Activated B cell treated with CpG ODN at 0.5 μM for 24 hours (primary cell): Measurements from ENCODE around the gene MPG. TPM values are rescaled to one million over a fixed set of nuclear protein-coding genes. Genes with fewer than 3 reads are reported as not detected.

Experiments used
- ATAC-seq: fragments of 200-7000 bp; cut with Tn5 transposase; one replicate; pipeline ENCODE4 v1.10.0; 2021; ENCODE audit warnings: low read depth, mild to moderate bottlenecking, moderate library complexity
- CTCF ChIA-PET: fragments of 350-600 bp; sonication (Branson Sonifier 250); formaldehyde crosslinking; loops from one replicate; lab custom pipeline; 2021; ENCODE audit warnings: antibody characterized with exemption; lab: Charles Lee
- POLR2A ChIA-PET: fragments of 350-600 bp; sonication (Branson Sonifier 250); formaldehyde crosslinking; loops from one replicate; lab custom pipeline; 2021; ENCODE audit warnings: antibody characterized with exemption; lab: Charles Lee
- DNase-seq: peaks from one replicate; pipeline ENCODE4 v3.0.0; 2022
- H3K27ac Mint-ChIP-seq: one replicate; pipeline ENCODE4 v1.8.0; 2020; ENCODE audit warnings: mixed read lengths
- H3K27me3 Mint-ChIP-seq: one replicate; pipeline ENCODE4 v1.8.0; 2021; ENCODE audit warnings: mixed read lengths
- H3K36me3 Mint-ChIP-seq: one replicate; pipeline ENCODE4 v1.8.0; 2021; ENCODE audit warnings: low read depth, mixed read lengths
- H3K4me1 Mint-ChIP-seq: one replicate; pipeline ENCODE4 v1.8.0; 2021; ENCODE audit warnings: mixed read lengths
- H3K4me3 Mint-ChIP-seq: one replicate; pipeline ENCODE4 v1.8.0; 2020; ENCODE audit warnings: mild to moderate bottlenecking, mixed read lengths
- H3K9me3 Mint-ChIP-seq: one replicate; pipeline ENCODE4 v1.8.0; 2020; ENCODE audit warnings: mixed read lengths
- CTCF ChIP-seq: fragments of 200-600 bp; IDR thresholded peaks from one replicate; pipeline ENCODE4 v1.8.0; 2022; ENCODE audit warnings: antibody characterized with exemption, mild to moderate bottlenecking
- intact Hi-C: fragments of 100-400 bp; cut with micrococcal nuclease; formaldehyde crosslinking; loops from one replicate; pipeline ENCODE4 v1.15.1; 2024
- total RNA-seq: library from RNA; stranded (reverse); gene quantifications from 2 replicates; pipeline ENCODE4 v1.2.3, GENCODE V29; 2022

MPG gene
- total RNA-seq, 1 donor from 2014 or later = 51.7 TPM

GRCh38 chr16:84718-85406 is 6.8 kb downstream of the MPG start:
- DNase-seq (peak; percentile 63), ATAC-seq (peak; percentile 84)
- ChIA-PET CTCF (interaction anchor here (0.6 to 3.7 kb wide), 6 partner anchors 9 to 22 kb away, joined by 3 to 22 read pairs (median 4); partner anchors contain the start of gene RHBDF1), POLR2A (interaction anchor here (0.6 to 1.3 kb wide), 6 partner anchors 12 to 47 kb away, joined by 3 to 6 read pairs (median 4); partner anchors contain the start of genes POLR3K and SNRNP25)
- no peaks in the 10 kb centered on the region for H3K9me3 Mint-ChIP-seq
- H3K27me3 Mint-ChIP-seq = no peaks in the 10 kb centered on the region
- peaks cover 51% of the 10 kb centered on the region for H3K36me3 Mint-ChIP-seq
- no peak for TF ChIP-seq CTCF
- H3K4me1 Mint-ChIP-seq = peaks cover 36% of the 10 kb centered on the region
- intact Hi-C loops = loop anchor here (1.0 kb wide), 2 partner anchors 12 to 20 kb away; no protein-coding TSS in a partner anchor
- H3K4me3 Mint-ChIP-seq = peak overlapping the region; percentile 58
- H3K27ac Mint-ChIP-seq = peak overlapping the region; percentile 91

GRCh38 chr16:85407-85782 is 7.4 kb downstream of the MPG start:
- no peaks in the 10 kb centered on the region for H3K27me3 Mint-ChIP-seq
- H3K36me3 Mint-ChIP-seq = peaks cover 51% of the 10 kb centered on the region
- ChIA-PET CTCF (interaction anchor here (0.6 to 3.7 kb wide), 6 partner anchors 9 to 22 kb away, joined by 3 to 22 read pairs (median 4); partner anchors contain the start of gene RHBDF1), POLR2A (interaction anchor here (0.6 to 1.3 kb wide), 5 partner anchors 12 to 32 kb away, joined by 3 to 6 read pairs (median 5); partner anchors contain the start of genes POLR3K and SNRNP25)
- DNase-seq = no peak
- TF ChIP-seq CTCF = no peak
- intact Hi-C loops = no loop called here
- ATAC-seq = no peak
- H3K9me3 Mint-ChIP-seq = no peaks in the 10 kb centered on the region
- H3K4me1 Mint-ChIP-seq = peaks cover 36% of the 10 kb centered on the region
- H3K27ac Mint-ChIP-seq = peak overlapping the region; percentile 91
- no peak overlapping the region for H3K4me3 Mint-ChIP-seq

- peak overlapping the region; percentile 56 for H3K27ac Mint-ChIP-seq
- H3K9me3 Mint-ChIP-seq = no peaks in the 10 kb centered on the region
- no peak for TF ChIP-seq CTCF
- ChIA-PET CTCF (interaction anchor here (1.1 to 3.7 kb wide), 3 partner anchors 8 to 20 kb away, joined by 4 to 22 read pairs (median 15); no protein-coding TSS in a partner anchor), POLR2A (interaction anchor here (0.5 to 1.1 kb wide), 2 partner anchors 20 to 52 kb away, joined by 3 to 4 read pairs; no protein-coding TSS in a partner anchor)
- ATAC-seq (no peak), DNase-seq (no peak)
- H3K36me3 Mint-ChIP-seq = peaks cover 53% of the 10 kb centered on the region
- H3K27me3 Mint-ChIP-seq = no peaks in the 10 kb centered on the region
- intact Hi-C loops = no loop called here
- peaks cover 34% of the 10 kb centered on the region for H3K4me1 Mint-ChIP-seq
- no peak overlapping the region for H3K4me3 Mint-ChIP-seq
Observed at GRCh38 chr16:85865-86264, 7.8 kb downstream of the MPG start.

- Mint-ChIP-seq H3K9me3 (no peaks in the 10 kb centered on the region), H3K27ac (no peak overlapping the region), H3K36me3 (peaks cover 50% of the 10 kb centered on the region), H3K4me1 (peaks cover 31% of the 10 kb centered on the region), H3K27me3 (no peaks in the 10 kb centered on the region), H3K4me3 (no peak overlapping the region)
- ATAC-seq = no peak
- CTCF ChIA-PET = interaction anchor here (1.1 to 3.7 kb wide), 3 partner anchors 8 to 21 kb away, joined by 4 to 22 read pairs (median 15); no protein-coding TSS in a partner anchor
- no peak for DNase-seq
- POLR2A ChIA-PET = interaction anchor here (0.5 kb wide), 1 partner anchor 51 kb away, joined by 3 read pairs; no protein-coding TSS in a partner anchor
- intact Hi-C loops = no loop called here
- no peak for TF ChIP-seq CTCF
Observed at GRCh38 chr16:86483-86952, 8.5 kb downstream of the MPG start.

GRCh38 chr16:88613-89012 is 10.6 kb downstream of the MPG start:
- CTCF ChIA-PET = interaction anchor here (1.1 kb wide), 1 partner anchor 9 kb away, joined by 3 read pairs; no protein-coding TSS in a partner anchor
- DNase-seq = no peak
- H3K4me3 Mint-ChIP-seq = no peak overlapping the region
- ATAC-seq = no peak
- H3K27me3 Mint-ChIP-seq = no peaks in the 10 kb centered on the region
- peaks cover 23% of the 10 kb centered on the region for H3K4me1 Mint-ChIP-seq
- POLR2A ChIA-PET = interaction anchor here (0.8 to 1.6 kb wide), 3 partner anchors 9 to 13 kb away, joined by 3 to 5 read pairs (median 3); no protein-coding TSS in a partner anchor
- no peak for TF ChIP-seq CTCF
- H3K27ac Mint-ChIP-seq = no peak overlapping the region
- peaks cover 56% of the 10 kb centered on the region for H3K36me3 Mint-ChIP-seq
- no peaks in the 10 kb centered on the region for H3K9me3 Mint-ChIP-seq
- intact Hi-C loops = no loop called here
